Gastrocnemius medialis (tissue), 4 donors: ENCODE measurements around the gene PTTG1IP. TPM values are rescaled to one million over a fixed set of nuclear protein-coding genes. Genes with fewer than 3 reads are reported as not detected.
A peak's percentile ranks its signal among the peaks of the same experiment; 100 is the strongest.

ENCODE experiments used
- ATAC-seq, 2 donors: fragments of 150-250 bp; one replicate each; pipeline ENCODE4 v1.9.1; 2016
- DNase-seq, 2 donors: peaks; one replicate each; pipeline ENCODE4 v3.0.0-alpha.2; 2019
- H3K27ac ChIP-seq, 4 donors: fragments of 200-600 bp; sonication (generic); 1 replicate in 1 of 4; 2 replicates in 3 of 4; pipeline ENCODE4 v1.5.1; 2016 to 2018; ENCODE audit warnings: mild to moderate bottlenecking in 2 of 4, moderate library complexity in 1 of 4
- H3K27me3 ChIP-seq, 3 donors: fragments of 200-600 bp; sonication (generic) in 2 of 3; 1 replicate in 1 of 3; 2 replicates in 2 of 3; pipeline versions ENCODE4 v1.5.1 to v1.6.0; 2016 to 2019; ENCODE audit warnings: mild to moderate bottlenecking in 1 of 3, moderate library complexity in 1 of 3
- H3K36me3 ChIP-seq, 2 donors: fragments of 200-600 bp; sonication (generic) in 1 of 2; one replicate each; pipeline ENCODE4 v1.5.1; 2017 to 2018
- H3K4me1 ChIP-seq, 2 donors: fragments of 200-600 bp; sonication (generic) in 1 of 2; one replicate each; pipeline ENCODE4 v1.5.1; 2016 to 2017; ENCODE audit warnings: mild to moderate bottlenecking in 2 of 2
- H3K4me3 ChIP-seq, 4 donors: fragments of 200-600 bp; sonication (generic) in 3 of 4; 1 replicate in 1 of 4; 2 replicates in 3 of 4; pipeline ENCODE4 v1.5.1; 2016 to 2019; ENCODE audit warnings: mild to moderate bottlenecking in 2 of 4
- H3K9me3 ChIP-seq, 3 donors: fragments of 200-600 bp; sonication (generic) in 2 of 3; 1 replicate in 1 of 3; 2 replicates in 2 of 3; pipeline ENCODE4 v1.5.1; 2016 to 2019
- CTCF ChIP-seq, 5 experiments: fragments of 450-650 bp in 3 of 5; fragments of 200-600 bp in 2 of 5; sonication (generic) in 2 of 5; IDR thresholded peaks in 4 of 5; conservative IDR thresholded peaks in 1 of 5; 1 replicate in 4 of 5; 2 replicates in 1 of 5; pipeline ENCODE4 v1.5.1; 2016 to 2019; ENCODE audit warnings: antibody characterized with exemption in 5 of 5, mild to moderate bottlenecking in 3 of 5, moderate library complexity in 3 of 5
- POLR2A ChIP-seq, 2 donors: fragments of 450-650 bp; IDR thresholded peaks; one replicate each; pipeline ENCODE4 v1.6.1; 2017; ENCODE audit warnings: antibody characterized with exemption in 2 of 2, mild to moderate bottlenecking in 2 of 2, moderate library complexity in 2 of 2
- in situ Hi-C, 4 donors: fragments of 200-750 bp; cut with MboI; loops; one replicate each; pipeline versions ENCODE4 v1.15.0 to v1.8.0; 2017; ENCODE audit warnings: low sequenced_read_pairs in 4 of 4
- intact Hi-C: fragments of 100-400 bp; cut with DNase I; formaldehyde crosslinking; loops from one replicate; pipeline ENCODE4 v1.15.1; 2023; ENCODE audit warnings: low total_unique reads
- total RNA-seq, 4 donors: library from RNA; depleted of rRNA; stranded (reverse); fragments of >200 nt; gene quantifications; one replicate each; pipeline versions ENCODE4 v1.1.0 to v1.2.3, GENCODE V29; 2016

The PTTG1IP gene
- total RNA-seq, 4 donors from 2014 or later, result 116 to 217 (median 127) TPM

GRCh38 chr21:44799646-44800045 lies 73.8 kb downstream of the PTTG1IP start:
- Histone ChIP-seq H3K9me3 (no peaks in the 10 kb centered on the region), H3K4me1 (peaks cover 34 to 41% of the 10 kb centered on the region in 2 donors), H3K4me3 (peak overlapping the region in 1 of 4 donors; percentile 91), H3K36me3 (peaks cover 0 to 10% of the 10 kb centered on the region in 2 donors), H3K27me3 (no peaks in the 10 kb centered on the region), H3K27ac (no peak overlapping the region)
- no peak for TF ChIP-seq CTCF (IDR thresholded peaks at IDR 0.05 in 4 of 5, conservative IDR thresholded peaks at IDR 0.05 in 1 of 5)
- TF ChIP-seq POLR2A (IDR thresholded peaks at IDR 0.05), result no peak
- intact Hi-C loops (loop anchor here (2.0 to 10.0 kb wide), 2 partner anchors 139 to 335 kb away; no protein-coding TSS in a partner anchor), in situ Hi-C loops (loop anchor here in 3 of 4 donors (5.0 to 25.0 kb wide), 5 partner anchors 83 to 462 kb away; partner anchors contain the start of gene CFAP410 (in 1 of the 3))
- no peak for ATAC-seq
- no peak for DNase-seq

Other genes with a start within 250 kb of the PTTG1IP start
- not detected for gene KRTAP10-9, start 246.6 kb downstream of the PTTG1IP start, total RNA-seq
- gene KRTAP10-10, start 236.3 kb downstream of the PTTG1IP start, total RNA-seq, result not detected
- gene KRTAP10-11, start 227.3 kb downstream of the PTTG1IP start, total RNA-seq, result not detected
- gene KRTAP12-4, start 219.0 kb downstream of the PTTG1IP start, total RNA-seq, result not detected
- not detected for gene KRTAP12-3, start 215.8 kb downstream of the PTTG1IP start, total RNA-seq
- gene KRTAP12-2, start 206.8 kb downstream of the PTTG1IP start, total RNA-seq, result not detected
- not detected for gene KRTAP12-1, start 191.5 kb downstream of the PTTG1IP start, total RNA-seq
- gene KRTAP10-12, start 176.5 kb downstream of the PTTG1IP start, total RNA-seq, result not detected
- not detected for gene TSPEAR, start 162.1 kb downstream of the PTTG1IP start, total RNA-seq
- gene UBE2G2, start 71.9 kb downstream of the PTTG1IP start, total RNA-seq, result 10 to 100 TPM; 64.2 to 83.8 (median 73.3) TPM
- 10 to 100 TPM; 49.0 to 85.9 (median 63.7) TPM for gene SUMO3, start 55.6 kb downstream of the PTTG1IP start, total RNA-seq
- gene ITGB2, start 47.2 kb upstream of the PTTG1IP start, total RNA-seq, result 10 to 100 TPM; 10.9 to 41.7 (median 27.4) TPM
- gene SLX9, start 66.3 kb upstream of the PTTG1IP start, total RNA-seq, result 10 to 100 TPM; 23.7 to 37.6 (median 25.8) TPM
- 10 to 100 TPM in 1 of 4 donors, 1 to 10 TPM in 3; 5.9 to 11.5 (median 6.9) TPM for gene ADARB1, start 200.9 kb upstream of the PTTG1IP start, total RNA-seq